ENCODE measurements around the gene SLC44A5.

Gene SLC44A5

DNA sequence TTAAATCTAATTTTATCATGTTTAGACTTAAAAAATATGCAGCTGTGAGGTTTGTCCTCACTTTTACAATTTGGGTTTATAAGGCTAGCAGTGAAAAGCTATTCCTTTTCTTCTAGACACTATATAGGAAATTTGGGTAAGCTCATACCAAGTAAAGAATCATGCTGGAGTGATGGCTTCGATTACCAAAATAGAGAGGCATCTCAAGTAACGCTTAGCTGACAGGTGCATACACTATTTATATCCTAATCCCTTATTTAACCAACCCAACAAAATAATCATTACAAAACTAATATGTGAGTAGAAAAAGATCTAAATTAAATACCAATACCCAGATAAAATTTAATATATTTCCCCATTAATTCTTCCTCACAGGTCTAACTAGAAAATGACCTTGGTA lies 283.5 kb downstream of the SLC44A5 start:
- Mint-ChIP-seq H3K27ac (no peak overlapping the region), H3K4me3 (no peak overlapping the region), H3K9me3 (no peaks in the 10 kb centered on the region), H3K36me3 (ENCODE audit: low read depth) (no peaks in the 10 kb centered on the region), H3K27me3 (no peaks in the 10 kb centered on the region), H3K4me1 (ENCODE audit: low read depth) (no peaks in the 10 kb centered on the region)
- intact Hi-C loops (cut with micrococcal nuclease), result no loop called here

- H3K4me3 Mint-ChIP-seq, result no peak overlapping the region
- H3K36me3 Mint-ChIP-seq (ENCODE audit: low read depth), result no peaks in the 10 kb centered on the region
Observed at GRCh38 chr1:75317976-75318375, 292.9 kb downstream of the SLC44A5 start.

DNA sequence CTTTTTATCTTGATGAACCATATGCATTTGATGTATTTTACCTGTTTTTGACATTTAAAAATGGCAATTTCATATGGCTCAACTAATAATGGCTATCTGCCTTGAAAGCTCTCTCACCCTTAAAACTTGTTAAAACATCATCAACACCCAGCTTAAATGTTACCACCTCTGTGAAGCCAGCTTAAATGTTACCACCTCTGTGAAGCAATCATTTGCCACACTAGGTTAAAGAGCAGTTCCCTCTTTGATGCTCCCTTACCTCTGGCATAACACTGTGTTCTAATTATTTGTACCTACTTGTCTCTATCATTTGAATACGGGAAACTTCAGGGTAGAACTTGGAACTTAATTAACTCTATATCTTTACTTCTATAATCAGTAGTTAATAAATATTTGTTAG lies 294.7 kb downstream of the SLC44A5 start:
- H3K27me3 Mint-ChIP-seq, result no peaks in the 10 kb centered on the region
- H3K9me3 Mint-ChIP-seq, result no peaks in the 10 kb centered on the region

More at GRCh38 chr1:75317976-75318375, 292.9 kb downstream of the SLC44A5 start:
- no peaks in the 10 kb centered on the region for H3K4me1 Mint-ChIP-seq (ENCODE audit: low read depth)
- H3K9me3 Mint-ChIP-seq, result no peaks in the 10 kb centered on the region
- no peaks in the 10 kb centered on the region for H3K27me3 Mint-ChIP-seq
- intact Hi-C loops (cut with micrococcal nuclease), result no loop called here
- no peak overlapping the region for H3K27ac Mint-ChIP-seq

GRCh38 chr1:75312620-75313019 lies 298.3 kb downstream of the SLC44A5 start:
- no peaks in the 10 kb centered on the region for H3K36me3 Mint-ChIP-seq (ENCODE audit: low read depth)
- H3K9me3 Mint-ChIP-seq, result no peaks in the 10 kb centered on the region
- intact Hi-C loops (cut with micrococcal nuclease), result no loop called here
- H3K27me3 Mint-ChIP-seq, result no peaks in the 10 kb centered on the region
- no peak overlapping the region for H3K4me3 Mint-ChIP-seq
- no peaks in the 10 kb centered on the region for H3K4me1 Mint-ChIP-seq (ENCODE audit: low read depth)
- H3K27ac Mint-ChIP-seq, result no peak overlapping the region

More for the DNA sequence above, 294.7 kb downstream of the SLC44A5 start:
- Mint-ChIP-seq H3K36me3 (ENCODE audit: low read depth) (no peaks in the 10 kb centered on the region), H3K27ac (no peak overlapping the region), H3K4me3 (no peak overlapping the region), H3K4me1 (ENCODE audit: low read depth) (no peaks in the 10 kb centered on the region)
- intact Hi-C loops (cut with micrococcal nuclease), result no loop called here

DNA sequence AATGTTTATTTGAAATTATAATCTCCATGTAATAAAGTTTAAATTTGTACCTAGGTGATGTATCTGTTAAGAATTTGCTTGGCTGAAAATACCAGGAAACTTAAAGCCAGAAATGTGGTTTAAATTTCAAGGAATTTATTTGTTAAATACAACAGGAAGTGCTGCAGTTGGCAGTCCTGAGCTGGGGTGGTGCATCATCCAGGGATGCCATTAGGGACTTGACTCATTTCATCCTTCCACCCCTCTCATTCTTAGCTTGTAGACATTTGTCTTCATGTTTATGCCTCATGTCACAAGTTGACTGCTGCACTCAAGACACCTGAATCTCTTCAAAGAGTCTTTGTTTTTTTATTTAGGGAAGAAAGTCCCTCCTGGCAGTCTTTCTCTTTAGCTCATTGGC lies 300.8 kb downstream of the SLC44A5 start:
- H3K4me3 Mint-ChIP-seq, result no peak overlapping the region
- no peaks in the 10 kb centered on the region for H3K36me3 Mint-ChIP-seq (ENCODE audit: low read depth)
- H3K27me3 Mint-ChIP-seq, result no peaks in the 10 kb centered on the region
- intact Hi-C loops (cut with micrococcal nuclease), result no loop called here
- no peak overlapping the region for H3K27ac Mint-ChIP-seq
- H3K4me1 Mint-ChIP-seq (ENCODE audit: low read depth), result no peaks in the 10 kb centered on the region
- no peaks in the 10 kb centered on the region for H3K9me3 Mint-ChIP-seq

GRCh38 chr1:75308365-75308764 lies 302.5 kb downstream of the SLC44A5 start:
- intact Hi-C loops (cut with micrococcal nuclease), result no loop called here
- H3K9me3 Mint-ChIP-seq, result no peaks in the 10 kb centered on the region
- no peaks in the 10 kb centered on the region for H3K36me3 Mint-ChIP-seq (ENCODE audit: low read depth)
- no peak overlapping the region for H3K27ac Mint-ChIP-seq
- H3K27me3 Mint-ChIP-seq, result no peaks in the 10 kb centered on the region
- H3K4me3 Mint-ChIP-seq, result no peak overlapping the region
- no peaks in the 10 kb centered on the region for H3K4me1 Mint-ChIP-seq (ENCODE audit: low read depth)

DNA sequence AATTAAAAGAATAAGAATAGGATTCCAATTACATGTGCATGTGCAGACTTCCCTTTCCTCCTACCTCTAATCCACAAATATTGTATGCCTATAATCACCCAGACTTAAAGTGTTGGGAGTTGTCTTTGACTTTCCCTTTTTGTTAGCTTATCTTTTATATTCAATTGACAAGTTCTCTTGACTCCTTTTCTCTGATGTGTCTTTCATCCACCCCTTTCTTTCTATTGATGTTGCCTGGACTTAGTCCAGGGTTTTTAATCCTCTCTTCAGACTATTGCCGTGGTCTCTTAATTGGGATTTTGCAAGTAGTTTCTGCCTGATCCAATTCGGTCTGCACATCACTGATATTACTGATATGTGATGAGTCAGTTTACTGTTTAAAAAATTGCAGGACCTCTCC lies 305.9 kb downstream of the SLC44A5 start:
- Mint-ChIP-seq H3K4me3 (no peak overlapping the region), H3K27ac (no peak overlapping the region), H3K36me3 (ENCODE audit: low read depth) (no peaks in the 10 kb centered on the region), H3K4me1 (ENCODE audit: low read depth) (no peaks in the 10 kb centered on the region), H3K9me3 (no peaks in the 10 kb centered on the region), H3K27me3 (no peaks in the 10 kb centered on the region)
- intact Hi-C loops (cut with micrococcal nuclease), result no loop called here

DNA sequence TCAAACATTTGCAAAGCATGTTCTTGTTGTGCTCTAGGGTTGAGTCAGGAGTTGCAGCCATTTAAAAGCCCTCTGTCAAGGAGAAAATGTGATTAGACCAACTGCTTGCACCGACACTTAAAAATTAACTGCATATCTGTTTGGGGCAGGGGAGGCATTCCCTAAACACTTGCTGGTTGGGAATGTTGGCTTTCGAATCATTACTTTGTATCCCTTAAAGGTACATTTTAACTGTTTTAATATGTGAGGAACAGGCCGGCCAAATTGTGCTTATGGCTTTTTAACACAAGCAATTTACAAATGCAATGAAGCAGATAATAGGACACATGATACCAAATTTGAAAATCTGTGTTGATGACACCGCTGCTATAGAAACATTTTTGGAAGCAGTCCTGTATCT lies 317.6 kb downstream of the SLC44A5 start:
- Mint-ChIP-seq H3K27ac (no peak overlapping the region), H3K4me1 (ENCODE audit: low read depth) (no peaks in the 10 kb centered on the region), H3K4me3 (no peak overlapping the region), H3K27me3 (no peaks in the 10 kb centered on the region), H3K9me3 (peaks cover 6% of the 10 kb centered on the region), H3K36me3 (ENCODE audit: low read depth) (no peaks in the 10 kb centered on the region)
- intact Hi-C loops (cut with micrococcal nuclease), result no loop called here

- Mint-ChIP-seq H3K9me3 (peaks cover 14% of the 10 kb centered on the region), H3K4me3 (no peak overlapping the region), H3K36me3 (ENCODE audit: low read depth) (no peaks in the 10 kb centered on the region), H3K4me1 (ENCODE audit: low read depth) (no peaks in the 10 kb centered on the region), H3K27me3 (no peaks in the 10 kb centered on the region), H3K27ac (no peak overlapping the region)
- intact Hi-C loops (cut with micrococcal nuclease), result no loop called here
Observed at GRCh38 chr1:75292013-75292412, 318.9 kb downstream of the SLC44A5 start.

DNA sequence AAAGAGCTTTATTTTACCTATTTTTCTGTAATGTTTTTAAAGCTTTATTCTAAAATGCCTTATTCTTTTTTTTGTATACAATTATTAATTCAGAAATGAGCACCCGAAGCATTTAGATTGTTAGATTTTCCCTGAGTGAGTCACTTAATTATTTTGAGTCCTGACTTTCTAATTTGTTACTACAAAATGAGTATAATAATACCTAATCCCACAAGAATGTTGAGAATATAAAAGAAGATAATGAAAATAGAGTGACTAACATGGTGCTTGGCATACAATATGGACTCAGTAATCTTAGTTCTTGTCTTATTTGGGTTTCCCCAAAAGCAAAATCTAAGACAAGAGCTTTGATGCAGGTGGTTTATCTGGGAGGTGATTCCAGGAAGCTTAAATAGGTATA lies 334.5 kb downstream of the SLC44A5 start:
- Mint-ChIP-seq H3K27ac (no peak overlapping the region), H3K4me1 (ENCODE audit: low read depth) (peaks cover 14% of the 10 kb centered on the region), H3K27me3 (peaks cover 1% of the 10 kb centered on the region), H3K9me3 (peaks cover 8% of the 10 kb centered on the region), H3K4me3 (no peak overlapping the region), H3K36me3 (ENCODE audit: low read depth) (no peaks in the 10 kb centered on the region)
- intact Hi-C loops (cut with micrococcal nuclease), result no loop called here

- H3K27ac Mint-ChIP-seq, result no peak overlapping the region
- H3K4me1 Mint-ChIP-seq (ENCODE audit: low read depth), result peaks cover 14% of the 10 kb centered on the region
- peaks cover 2% of the 10 kb centered on the region for H3K9me3 Mint-ChIP-seq
- intact Hi-C loops (cut with micrococcal nuclease), result no loop called here
- no peaks in the 10 kb centered on the region for H3K36me3 Mint-ChIP-seq (ENCODE audit: low read depth)
- H3K4me3 Mint-ChIP-seq, result no peak overlapping the region
- H3K27me3 Mint-ChIP-seq, result peaks cover 1% of the 10 kb centered on the region
Observed at GRCh38 chr1:75275631-75276030, 335.3 kb downstream of the SLC44A5 start.

GRCh38 chr1:75274920-75275506 lies 335.9 kb downstream of the SLC44A5 start:
- intact Hi-C loops (cut with micrococcal nuclease), result no loop called here

GRCh38 chr1:75273110-75273509 lies 337.8 kb downstream of the SLC44A5 start:
- Mint-ChIP-seq H3K27ac (no peak overlapping the region), H3K4me1 (ENCODE audit: low read depth) (peaks cover 14% of the 10 kb centered on the region), H3K27me3 (peaks cover 1% of the 10 kb centered on the region), H3K9me3 (no peaks in the 10 kb centered on the region), H3K36me3 (ENCODE audit: low read depth) (no peaks in the 10 kb centered on the region), H3K4me3 (no peak overlapping the region)
- intact Hi-C loops (cut with micrococcal nuclease), result no loop called here

More at GRCh38 chr1:75274920-75275506, 335.9 kb downstream of the SLC44A5 start:
- H3K4me3 Mint-ChIP-seq, result no peak overlapping the region
- no peaks in the 10 kb centered on the region for H3K36me3 Mint-ChIP-seq (ENCODE audit: low read depth)
- H3K27me3 Mint-ChIP-seq, result peaks cover 1% of the 10 kb centered on the region
- no peak overlapping the region for H3K27ac Mint-ChIP-seq
- H3K4me1 Mint-ChIP-seq (ENCODE audit: low read depth), result peaks cover 14% of the 10 kb centered on the region
- H3K9me3 Mint-ChIP-seq, result no peaks in the 10 kb centered on the region

DNA sequence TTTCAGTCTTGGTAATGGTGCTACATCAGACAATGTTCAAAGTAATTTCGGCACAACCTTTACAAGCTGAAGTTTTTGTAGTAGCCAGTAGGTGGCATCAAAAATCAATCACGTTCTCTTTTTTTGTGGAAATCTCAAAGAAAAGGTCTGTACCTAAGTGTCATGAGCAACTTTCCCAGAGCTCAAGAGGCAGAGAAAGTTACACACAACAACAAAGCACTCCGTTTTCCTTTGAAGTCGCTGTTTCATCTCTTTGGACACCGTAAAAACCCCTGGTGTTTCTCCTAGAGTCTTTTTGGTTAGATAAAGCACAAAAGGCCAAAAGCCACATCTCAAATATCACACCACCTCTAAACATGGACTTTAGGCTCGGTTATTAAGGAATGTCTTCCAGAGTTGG lies 345.1 kb downstream of the SLC44A5 start:
- H3K36me3 Mint-ChIP-seq (ENCODE audit: low read depth), result no peaks in the 10 kb centered on the region
- peaks cover 3% of the 10 kb centered on the region for H3K27me3 Mint-ChIP-seq
- no peak overlapping the region for H3K4me3 Mint-ChIP-seq
- no peaks in the 10 kb centered on the region for H3K9me3 Mint-ChIP-seq
- intact Hi-C loops (cut with micrococcal nuclease), result loop anchor here (2.0 kb wide), 1 partner anchor 367 kb away; no protein-coding TSS in a partner anchor
- H3K27ac Mint-ChIP-seq, result no peak overlapping the region
- no peaks in the 10 kb centered on the region for H3K4me1 Mint-ChIP-seq (ENCODE audit: low read depth)

GRCh38 chr1:75264112-75264511 lies 346.8 kb downstream of the SLC44A5 start:
- H3K27me3 Mint-ChIP-seq, result peaks cover 3% of the 10 kb centered on the region

More at GRCh38 chr1:75264112-75264511, 346.8 kb downstream of the SLC44A5 start:
- intact Hi-C loops (cut with micrococcal nuclease), result loop anchor here (2.0 kb wide), 1 partner anchor 369 kb away; no protein-coding TSS in a partner anchor
- H3K4me3 Mint-ChIP-seq, result no peak overlapping the region
- H3K27ac Mint-ChIP-seq, result no peak overlapping the region
- H3K9me3 Mint-ChIP-seq, result no peaks in the 10 kb centered on the region
- H3K36me3 Mint-ChIP-seq (ENCODE audit: low read depth), result no peaks in the 10 kb centered on the region
- H3K4me1 Mint-ChIP-seq (ENCODE audit: low read depth), result no peaks in the 10 kb centered on the region

All from dendritic cell treated with granulocyte-macrophage colony-stimulating factor and Interleukin-4, amounts not matched to agents 40 ng/mL and 50 ng/mL, for 4 days (primary cell).